Endothelial cell (in vitro differentiated cells): ENCODE data around the gene TBPL2. TPM values are rescaled to one million over a fixed set of nuclear protein-coding genes. Genes with fewer than 3 reads are reported as not detected.

Source experiments
- DNase-seq: peaks from one replicate; pipeline ENCODE4 v3.0.0; 2021; ENCODE audit warnings: low spot score
- H3K27ac Mint-ChIP-seq: one replicate; pipeline ENCODE4 v1.8.0; 2021; ENCODE audit warnings: mixed read lengths, inconsistent platforms; ENCODE audit not compliant: unreplicated experiment
- H3K27me3 Mint-ChIP-seq: one replicate; pipeline ENCODE4 v1.8.0; 2021; ENCODE audit warnings: mild to moderate bottlenecking, moderate library complexity, mixed read lengths, inconsistent platforms; ENCODE audit not compliant: unreplicated experiment
- H3K36me3 Mint-ChIP-seq: one replicate; pipeline ENCODE4 v1.8.0; 2021; ENCODE audit warnings: mild to moderate bottlenecking, low read depth, mixed read lengths, inconsistent platforms; ENCODE audit not compliant: unreplicated experiment
- H3K4me1 Mint-ChIP-seq: one replicate; pipeline ENCODE4 v1.8.0; 2021; ENCODE audit warnings: mild to moderate bottlenecking, mixed read lengths, inconsistent platforms; ENCODE audit not compliant: unreplicated experiment
- H3K4me3 Mint-ChIP-seq: one replicate; pipeline ENCODE4 v1.8.0; 2021; ENCODE audit warnings: mild to moderate bottlenecking, mixed read lengths, inconsistent platforms; ENCODE audit not compliant: unreplicated experiment
- H3K9me3 Mint-ChIP-seq: one replicate; pipeline ENCODE4 v1.8.0; 2021; ENCODE audit warnings: mixed read lengths, inconsistent platforms; ENCODE audit not compliant: unreplicated experiment
- CTCF ChIP-seq: fragments of 200-600 bp; sonication (generic); IDR thresholded peaks from one replicate; pipeline ENCODE4 v1.5.0; 2021; ENCODE audit warnings: antibody characterized with exemption; ENCODE audit not compliant: unreplicated experiment
- total RNA-seq: library from RNA; stranded (reverse); fragmentation: NEBNext Ultra II Directional; extraction: Animal tissue kit (Norgen Biotek cat#: 25700); gene quantifications from one replicate; pipeline ENCODE4 v1.2.1, GENCODE V29; 2021; ENCODE audit not compliant: unreplicated experiment

TBPL2 gene
- total RNA-seq, 1 donor from 2014 or later: not detected

- peaks cover 28% of the 10 kb centered on the region for H3K36me3 Mint-ChIP-seq
- DNase-seq: no peak
Measured at GRCh38 chr14:55377236-55377635, 63.2 kb downstream of the TBPL2 start.

GRCh38 chr14:55374771-55375170, 65.6 kb downstream of the TBPL2 start:
- peaks cover 9% of the 10 kb centered on the region for H3K4me1 Mint-ChIP-seq
- H3K9me3 Mint-ChIP-seq: no peaks in the 10 kb centered on the region
- no peak for TF ChIP-seq CTCF
- H3K4me3 Mint-ChIP-seq: no peak overlapping the region
- no peak overlapping the region for H3K27ac Mint-ChIP-seq
- no peak for DNase-seq
- H3K27me3 Mint-ChIP-seq: peaks cover 5% of the 10 kb centered on the region
- H3K36me3 Mint-ChIP-seq: peaks cover 18% of the 10 kb centered on the region

More at GRCh38 chr14:55377236-55377635, 63.2 kb downstream of the TBPL2 start:
- Mint-ChIP-seq H3K27ac (no peak overlapping the region), H3K4me1 (peaks cover 9% of the 10 kb centered on the region), H3K27me3 (no peaks in the 10 kb centered on the region), H3K4me3 (no peak overlapping the region), H3K9me3 (no peaks in the 10 kb centered on the region)
- no peak for TF ChIP-seq CTCF

GRCh38 chr14:55373784-55374705, 66.4 kb downstream of the TBPL2 start:
- peaks cover 21% of the 10 kb centered on the region for H3K36me3 Mint-ChIP-seq
- no peak overlapping the region for H3K27ac Mint-ChIP-seq
- no peak for TF ChIP-seq CTCF
- no peaks in the 10 kb centered on the region for H3K9me3 Mint-ChIP-seq
- DNase-seq: no peak
- H3K4me1 Mint-ChIP-seq: peaks cover 9% of the 10 kb centered on the region
- peaks cover 5% of the 10 kb centered on the region for H3K27me3 Mint-ChIP-seq
- H3K4me3 Mint-ChIP-seq: no peak overlapping the region

DNA sequence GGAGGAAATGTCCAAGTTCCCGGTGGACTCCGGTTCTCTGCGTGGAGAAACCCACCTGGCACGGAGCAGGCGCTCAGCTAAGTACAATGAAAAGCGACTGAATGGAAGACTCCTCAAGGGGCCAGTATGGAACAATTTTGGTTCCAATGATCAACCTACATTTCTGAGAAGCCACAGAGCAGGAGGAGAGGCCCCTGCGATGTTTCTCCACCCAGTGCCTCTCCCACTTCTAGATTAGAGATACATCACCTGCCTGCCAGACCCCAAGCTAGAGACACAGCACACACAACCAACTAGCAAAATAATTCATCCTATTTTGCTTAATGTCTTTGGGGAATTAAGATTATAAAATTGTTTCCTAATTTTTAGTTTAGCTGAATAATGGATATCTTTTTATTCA, 67.6 kb downstream of the TBPL2 start:
- Mint-ChIP-seq H3K4me3 (no peak overlapping the region), H3K27me3 (peaks cover 5% of the 10 kb centered on the region), H3K9me3 (no peaks in the 10 kb centered on the region), H3K27ac (no peak overlapping the region), H3K36me3 (peaks cover 18% of the 10 kb centered on the region), H3K4me1 (peaks cover 9% of the 10 kb centered on the region)
- TF ChIP-seq CTCF: no peak
- DNase-seq: no peak

- peaks cover 5% of the 10 kb centered on the region for H3K27me3 Mint-ChIP-seq
- H3K4me1 Mint-ChIP-seq: peaks cover 9% of the 10 kb centered on the region
- TF ChIP-seq CTCF: no peak
- H3K9me3 Mint-ChIP-seq: no peaks in the 10 kb centered on the region
- DNase-seq: no peak
- H3K36me3 Mint-ChIP-seq: peaks cover 18% of the 10 kb centered on the region
- no peak overlapping the region for H3K27ac Mint-ChIP-seq
- H3K4me3 Mint-ChIP-seq: no peak overlapping the region
Measured at GRCh38 chr14:55372423-55372822, 68.0 kb downstream of the TBPL2 start.
